ENCODE measurements around the gene MMP3.

Gene MMP3

DNA sequence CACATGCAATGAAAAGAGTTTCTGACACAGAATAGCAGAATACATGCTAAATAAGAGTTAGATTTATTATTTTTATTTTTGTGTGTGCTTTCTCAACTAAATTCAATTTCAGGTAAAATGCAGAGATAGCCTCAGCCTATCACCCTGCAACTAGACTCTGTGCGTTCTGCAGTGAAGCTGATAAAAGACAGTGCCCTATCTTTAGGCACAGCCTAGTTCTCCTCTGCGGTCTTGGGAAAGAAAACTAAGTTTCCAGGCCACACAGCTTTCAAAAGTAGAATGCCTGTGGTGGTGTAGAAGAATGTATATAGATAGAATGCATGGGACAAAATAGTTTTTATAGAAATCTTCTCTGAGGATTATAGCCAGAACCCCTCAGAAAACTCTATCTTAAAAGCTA, 33.4 kb downstream of the MMP3 start:
- no peaks in the 10 kb centered on the region for H4K20me1 ChIP-seq (ENCODE audit: insufficient read depth, low read length)
- no peak overlapping the region for H3K4me2 ChIP-seq (ENCODE audit: insufficient read depth, low read length)
- TF ChIP-seq, protein P1, sequence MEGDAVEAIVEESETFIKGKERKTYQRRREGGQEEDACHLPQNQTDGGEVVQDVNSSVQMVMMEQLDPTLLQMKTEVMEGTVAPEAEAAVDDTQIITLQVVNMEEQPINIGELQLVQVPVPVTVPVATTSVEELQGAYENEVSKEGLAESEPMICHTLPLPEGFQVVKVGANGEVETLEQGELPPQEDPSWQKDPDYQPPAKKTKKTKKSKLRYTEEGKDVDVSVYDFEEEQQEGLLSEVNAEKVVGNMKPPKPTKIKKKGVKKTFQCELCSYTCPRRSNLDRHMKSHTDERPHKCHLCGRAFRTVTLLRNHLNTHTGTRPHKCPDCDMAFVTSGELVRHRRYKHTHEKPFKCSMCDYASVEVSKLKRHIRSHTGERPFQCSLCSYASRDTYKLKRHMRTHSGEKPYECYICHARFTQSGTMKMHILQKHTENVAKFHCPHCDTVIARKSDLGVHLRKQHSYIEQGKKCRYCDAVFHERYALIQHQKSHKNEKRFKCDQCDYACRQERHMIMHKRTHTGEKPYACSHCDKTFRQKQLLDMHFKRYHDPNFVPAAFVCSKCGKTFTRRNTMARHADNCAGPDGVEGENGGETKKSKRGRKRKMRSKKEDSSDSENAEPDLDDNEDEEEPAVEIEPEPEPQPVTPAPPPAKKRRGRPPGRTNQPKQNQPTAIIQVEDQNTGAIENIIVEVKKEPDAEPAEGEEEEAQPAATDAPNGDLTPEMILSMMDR (IDR thresholded peaks at IDR 0.05; ENCODE audit: borderline replicate concordance, extremely low read depth, low read length, poor library complexity, severe bottlenecking) = no peak
- TF ChIP-seq EZH2 (IDR thresholded peaks at IDR 0.05; ENCODE audit: borderline replicate concordance, low read depth, low read length, severe bottlenecking) = no peak
- H3K9me3 ChIP-seq (ENCODE audit: insufficient read depth, low read length, severe bottlenecking) = no peaks in the 10 kb centered on the region
- H2AFZ ChIP-seq (ENCODE audit: low read depth, low read length) = no peak overlapping the region
- H3K79me2 ChIP-seq (ENCODE audit: insufficient read depth, low read length) = no peaks in the 10 kb centered on the region
- H3K9ac ChIP-seq (ENCODE audit: low read depth, low read length) = no peak overlapping the region
- H3K27me3 ChIP-seq (ENCODE audit: insufficient read depth, low read length, poor library complexity) = peaks cover 5% of the 10 kb centered on the region
- H3K36me3 ChIP-seq (ENCODE audit: insufficient read depth, low read length) = no peaks in the 10 kb centered on the region
- H3K4me1 ChIP-seq (ENCODE audit: insufficient read depth, low read length) = no peaks in the 10 kb centered on the region
- no peak overlapping the region for H3K27ac ChIP-seq (ENCODE audit: low read length)
- no peak overlapping the region for H3K4me3 ChIP-seq (ENCODE audit: low read depth in 1 of 2, low read length in 2 of 2)
- ATAC-seq (ENCODE audit: insufficient read depth, low read depth) (no peak), DNase-seq (no peak)

DNA sequence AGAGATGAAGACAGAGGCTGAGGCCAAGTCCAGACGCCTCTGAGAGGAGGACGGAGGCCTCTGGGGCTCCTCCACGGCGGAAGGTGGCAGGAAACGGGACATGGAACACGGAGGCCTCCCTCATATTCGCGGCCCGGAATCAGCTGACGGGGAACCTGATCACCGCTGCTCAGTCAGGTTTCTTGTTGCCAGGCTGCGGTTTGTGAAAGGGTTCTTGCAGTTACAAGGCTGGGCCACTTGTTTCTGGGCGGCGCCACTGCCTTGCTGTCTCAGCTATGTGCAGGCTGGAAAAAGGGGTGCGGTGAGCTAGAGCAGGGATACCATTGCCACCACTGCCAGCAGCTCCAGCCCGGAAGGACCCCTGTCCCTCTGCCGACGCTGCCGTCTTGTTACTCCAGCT, 35.5 kb downstream of the MMP3 start:
- Histone ChIP-seq H3K9ac (ENCODE audit: low read depth, low read length) (no peak overlapping the region), H3K4me3 (ENCODE audit: low read depth in 1 of 2, low read length in 2 of 2) (no peak overlapping the region), H3K9me3 (ENCODE audit: insufficient read depth, low read length, severe bottlenecking) (no peaks in the 10 kb centered on the region), H3K4me1 (ENCODE audit: insufficient read depth, low read length) (no peaks in the 10 kb centered on the region), H3K36me3 (ENCODE audit: insufficient read depth, low read length) (no peaks in the 10 kb centered on the region), H3K27ac (ENCODE audit: low read length) (no peak overlapping the region), H4K20me1 (ENCODE audit: insufficient read depth, low read length) (no peaks in the 10 kb centered on the region), H3K4me2 (ENCODE audit: insufficient read depth, low read length) (no peak overlapping the region), H3K79me2 (ENCODE audit: insufficient read depth, low read length) (no peaks in the 10 kb centered on the region), H2AFZ (ENCODE audit: low read depth, low read length) (no peak overlapping the region), H3K27me3 (ENCODE audit: insufficient read depth, low read length, poor library complexity) (peaks cover 1% of the 10 kb centered on the region)
- DNase-seq (peak; percentile 5), ATAC-seq (ENCODE audit: insufficient read depth, low read depth) (no peak)
- TF ChIP-seq EZH2 (IDR thresholded peaks at IDR 0.05; ENCODE audit: borderline replicate concordance, low read depth, low read length, severe bottlenecking) = no peak
- TF ChIP-seq, protein P1 (IDR thresholded peaks at IDR 0.05; ENCODE audit: borderline replicate concordance, extremely low read depth, low read length, poor library complexity, severe bottlenecking) = peak; percentile 32

DNA sequence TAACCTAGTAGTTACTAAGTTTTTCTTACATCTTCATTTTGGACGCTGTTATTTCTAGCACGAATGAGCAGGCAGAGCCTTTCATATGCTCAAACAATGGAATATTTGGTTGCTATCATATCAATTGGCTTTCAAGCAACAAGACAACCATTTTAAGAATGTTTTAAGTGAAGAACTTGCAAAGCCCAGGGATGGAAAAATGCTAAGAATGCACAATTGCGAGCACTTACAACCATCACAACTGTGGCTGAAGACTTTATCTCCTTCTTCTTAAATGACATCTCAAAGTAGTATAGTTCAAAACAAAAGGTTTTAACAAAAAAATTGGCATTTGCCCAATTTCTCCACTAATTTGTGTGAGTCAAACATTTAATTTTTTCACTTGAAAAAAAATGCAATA, 37.1 kb downstream of the MMP3 start:
- TF ChIP-seq EZH2 (IDR thresholded peaks at IDR 0.05; ENCODE audit: borderline replicate concordance, low read depth, low read length, severe bottlenecking) = no peak
- TF ChIP-seq, protein P1 (IDR thresholded peaks at IDR 0.05; ENCODE audit: borderline replicate concordance, extremely low read depth, low read length, poor library complexity, severe bottlenecking) = no peak
- Histone ChIP-seq H3K4me3 (ENCODE audit: low read depth in 1 of 2, low read length in 2 of 2) (no peak overlapping the region), H2AFZ (ENCODE audit: low read depth, low read length) (no peak overlapping the region), H3K79me2 (ENCODE audit: insufficient read depth, low read length) (no peaks in the 10 kb centered on the region), H3K9me3 (ENCODE audit: insufficient read depth, low read length, severe bottlenecking) (no peaks in the 10 kb centered on the region), H3K27me3 (ENCODE audit: insufficient read depth, low read length, poor library complexity) (no peaks in the 10 kb centered on the region), H3K27ac (ENCODE audit: low read length) (no peak overlapping the region), H3K36me3 (ENCODE audit: insufficient read depth, low read length) (no peaks in the 10 kb centered on the region), H3K9ac (ENCODE audit: low read depth, low read length) (no peak overlapping the region), H4K20me1 (ENCODE audit: insufficient read depth, low read length) (no peaks in the 10 kb centered on the region), H3K4me1 (ENCODE audit: insufficient read depth, low read length) (no peaks in the 10 kb centered on the region), H3K4me2 (ENCODE audit: insufficient read depth, low read length) (no peak overlapping the region)
- no peak for DNase-seq
- no peak for ATAC-seq (ENCODE audit: insufficient read depth, low read depth)

DNA sequence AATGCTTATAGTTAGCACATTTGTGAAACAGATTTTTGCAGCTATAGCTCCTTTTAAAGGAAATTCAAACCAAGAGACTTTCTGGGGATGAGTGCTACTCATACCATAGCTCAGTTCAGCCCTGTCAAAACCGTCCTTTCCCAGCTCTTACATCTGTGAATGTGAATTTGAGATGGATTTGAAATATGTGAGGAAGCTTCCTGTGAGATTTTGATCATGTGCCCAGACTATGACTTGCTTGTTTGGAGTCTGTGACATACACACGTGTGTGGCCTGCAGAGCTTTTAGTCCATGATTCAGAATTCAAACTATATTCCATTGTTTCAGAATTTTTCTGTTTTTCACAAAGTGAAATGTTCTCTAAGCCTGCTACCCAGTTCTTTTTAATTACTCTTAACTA, 41.1 kb downstream of the MMP3 start:
- no peak overlapping the region for H3K4me3 ChIP-seq (ENCODE audit: low read depth in 1 of 2, low read length in 2 of 2)
- no peak for TF ChIP-seq EZH2 (IDR thresholded peaks at IDR 0.05; ENCODE audit: borderline replicate concordance, low read depth, low read length, severe bottlenecking)
- TF ChIP-seq, protein P1 (IDR thresholded peaks at IDR 0.05; ENCODE audit: borderline replicate concordance, extremely low read depth, low read length, poor library complexity, severe bottlenecking) = no peak
- H3K4me2 ChIP-seq (ENCODE audit: insufficient read depth, low read length) = no peak overlapping the region
- no peak overlapping the region for H2AFZ ChIP-seq (ENCODE audit: low read depth, low read length)
- DNase-seq (no peak), ATAC-seq (ENCODE audit: insufficient read depth, low read depth) (no peak)
- no peaks in the 10 kb centered on the region for H3K9me3 ChIP-seq (ENCODE audit: insufficient read depth, low read length, severe bottlenecking)
- no peaks in the 10 kb centered on the region for H4K20me1 ChIP-seq (ENCODE audit: insufficient read depth, low read length)
- H3K9ac ChIP-seq (ENCODE audit: low read depth, low read length) = no peak overlapping the region
- H3K27ac ChIP-seq (ENCODE audit: low read length) = no peak overlapping the region
- no peaks in the 10 kb centered on the region for H3K27me3 ChIP-seq (ENCODE audit: insufficient read depth, low read length, poor library complexity)
- no peaks in the 10 kb centered on the region for H3K79me2 ChIP-seq (ENCODE audit: insufficient read depth, low read length)
- no peaks in the 10 kb centered on the region for H3K4me1 ChIP-seq (ENCODE audit: insufficient read depth, low read length)
- no peaks in the 10 kb centered on the region for H3K36me3 ChIP-seq (ENCODE audit: insufficient read depth, low read length)

All from DND-41 (cell line).